HG02973 (cell line): ENCODE results near the gene SYTL4.
"Not testable (repeated sequence)": the region's sequence is repeated elsewhere in the genome, so short reads cannot be mapped to it uniquely, and the experiment has no call there.

ENCODE experiments used
- ATAC-seq: cut with Tn5 transposase; IDR thresholded peaks from one replicate; pipeline ENCODE4 v1.9.1; 2021; ENCODE audit warnings: moderate library complexity; ENCODE audit not compliant: unreplicated experiment

Gene SYTL4

DNA sequence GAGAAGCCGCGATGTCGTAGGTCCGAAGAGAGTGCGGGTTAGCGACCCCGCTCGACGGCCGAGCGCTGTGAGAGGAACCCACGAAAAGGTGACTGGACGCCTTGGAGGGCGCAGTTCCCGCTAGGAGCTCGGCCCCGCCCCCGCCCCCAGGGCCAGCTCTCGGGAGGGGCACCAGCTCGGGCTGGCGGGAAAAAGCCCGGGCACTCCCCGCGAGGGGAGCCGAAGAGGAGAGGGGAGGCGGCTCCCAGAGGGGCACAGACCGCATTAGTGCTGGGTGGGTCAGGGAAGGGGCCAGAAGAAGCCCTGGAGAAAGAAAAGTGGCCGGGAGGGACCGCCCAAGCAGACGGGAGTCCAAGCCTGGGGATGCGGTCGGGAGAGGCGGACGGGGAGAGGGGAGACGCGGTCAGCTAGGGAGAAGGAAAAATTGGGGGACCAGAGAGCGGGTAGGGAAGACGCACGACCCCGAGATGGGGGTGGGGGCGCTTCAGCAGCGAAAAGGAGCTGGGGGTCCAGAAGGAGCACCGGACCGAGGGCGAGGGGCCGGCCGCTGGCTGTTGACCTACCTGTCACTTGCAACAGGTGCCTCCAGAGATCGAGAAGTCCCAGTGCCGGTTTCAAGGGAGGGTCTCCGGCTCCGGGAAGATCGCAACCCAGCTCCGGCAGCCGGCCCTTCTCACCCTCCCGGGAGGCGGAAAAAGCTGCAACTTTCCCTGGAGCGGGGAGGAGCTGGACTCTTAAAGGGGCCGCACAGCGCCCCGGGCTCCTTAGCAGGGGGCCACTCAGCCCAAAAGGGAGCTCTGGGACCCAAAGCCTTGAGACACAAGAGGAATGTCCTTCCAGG, at the start of gene SYTL4:
SYTL4 (minus strand) TSS at position 681 of the 841 bp plus-strand sequence. CDS start 30,084 bp downstream, outside the sequence.
- no peak for ATAC-seq

- ATAC-seq, result not testable (repeated sequence)
These were observed 37.5 kb upstream of the SYTL4 start for GRCh38 chrX:100769439-100769838.

DNA sequence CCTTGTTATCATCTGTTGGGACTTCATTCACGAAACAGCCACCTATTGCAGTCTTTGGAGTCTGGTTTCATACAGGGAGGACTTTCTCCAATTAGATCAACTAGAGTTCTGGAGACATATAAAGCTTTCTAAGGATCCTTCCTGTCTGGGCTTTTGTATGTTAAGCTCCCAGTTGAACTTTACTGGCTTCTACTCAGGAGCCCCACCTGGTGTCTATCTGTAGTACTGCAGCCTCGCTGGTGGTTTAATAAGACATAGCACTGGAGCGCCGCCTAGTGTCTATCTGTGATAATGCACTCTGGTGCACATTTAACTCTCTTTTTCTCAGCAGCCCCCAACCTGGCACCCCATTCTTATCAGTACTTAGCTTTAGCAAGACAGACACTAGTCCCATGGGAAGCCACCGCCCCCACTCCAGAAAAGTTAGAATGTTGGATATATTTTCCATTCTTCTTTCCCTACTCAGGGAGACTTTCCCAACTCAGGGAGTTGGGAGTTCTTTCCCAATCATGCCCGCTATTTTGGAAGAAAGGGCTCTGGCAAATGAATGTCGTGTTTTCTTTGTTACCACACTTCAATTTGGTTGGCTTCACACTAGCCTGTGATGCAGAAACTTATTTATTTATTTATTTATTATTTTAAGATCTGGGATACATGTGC, 36.9 kb upstream of the SYTL4 start:
- ATAC-seq, result no peak

- ATAC-seq, result no peak
These were observed 19.0 kb upstream of the SYTL4 start for GRCh38 chrX:100750883-100751282.

GRCh38 chrX:100748108-100748507, 16.2 kb upstream of the SYTL4 start:
- no peak for ATAC-seq

DNA sequence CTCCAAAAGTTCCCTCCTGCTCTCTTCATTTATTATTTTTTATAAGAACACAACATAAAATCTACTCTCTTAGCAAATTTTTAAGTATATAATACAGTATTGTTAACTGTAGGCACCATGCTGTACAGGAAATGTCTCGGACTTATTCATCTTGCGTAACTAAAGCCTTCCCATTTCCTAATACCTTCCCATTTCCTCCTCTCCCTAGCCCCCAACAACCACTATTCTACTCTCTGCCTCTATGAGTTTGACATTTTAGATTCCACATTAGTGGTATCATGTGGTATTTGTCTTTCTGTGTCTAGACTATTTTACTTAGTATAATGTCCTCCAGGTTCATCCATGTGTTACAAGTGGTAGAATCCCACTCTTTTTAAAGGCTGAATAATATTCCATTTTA, 15.8 kb upstream of the SYTL4 start:
- ATAC-seq, result no peak

DNA sequence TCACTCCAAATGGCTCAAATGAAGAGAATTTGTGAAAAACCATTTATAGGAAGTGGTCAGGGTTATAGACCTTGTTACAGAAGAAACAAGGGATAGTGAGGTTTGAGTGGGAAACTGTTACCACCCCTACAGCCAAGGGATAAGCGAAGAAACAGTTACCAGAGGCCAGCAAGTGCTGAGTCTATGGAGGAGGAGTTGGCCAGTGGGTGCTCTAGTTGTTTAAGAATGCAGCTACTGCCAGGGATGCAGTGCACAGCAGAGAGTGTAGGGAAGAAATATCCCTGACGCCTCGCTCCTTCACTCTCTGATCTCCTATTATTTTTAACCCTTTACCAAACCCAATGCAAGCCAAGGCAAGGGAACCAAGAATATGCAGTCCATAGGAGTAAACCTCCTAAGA, 15.2 kb upstream of the SYTL4 start:
- ATAC-seq, result no peak

DNA sequence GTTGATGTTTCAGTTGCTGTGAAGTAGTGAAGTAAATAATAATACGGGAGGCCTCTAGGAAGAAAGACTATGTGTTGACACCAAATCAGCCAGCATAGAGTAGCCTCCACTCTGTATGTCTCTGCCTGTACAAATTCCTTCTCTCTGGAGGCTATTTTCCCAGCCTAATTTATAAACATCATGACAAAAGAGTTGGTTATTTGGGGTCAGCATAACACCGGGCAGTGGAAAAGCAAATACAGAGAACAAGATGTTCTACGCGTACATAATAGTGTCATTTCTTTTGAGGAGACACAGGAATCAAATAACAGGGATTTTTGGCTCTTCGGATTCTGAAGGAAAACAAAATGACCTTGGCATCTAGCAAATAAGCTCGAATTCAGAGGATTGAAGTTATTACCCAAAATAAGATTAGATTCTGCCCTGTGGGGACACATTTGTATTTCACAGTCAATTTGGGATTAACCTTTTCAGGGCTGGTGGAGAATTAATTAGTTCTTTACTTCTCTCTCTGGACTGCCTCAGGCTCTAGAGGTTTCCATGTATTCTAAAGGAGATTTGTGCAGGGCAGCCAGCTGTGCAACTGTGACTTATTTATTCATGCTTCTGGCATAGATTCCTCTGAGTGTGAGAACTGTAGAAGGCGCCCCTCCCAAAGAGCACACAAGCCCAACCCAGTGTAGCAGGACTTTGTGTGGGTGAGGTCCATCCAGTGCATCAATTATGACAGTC, 14.1 kb upstream of the SYTL4 start:
- ATAC-seq, result no peak

- ATAC-seq, result no peak
These were observed 13.3 kb upstream of the SYTL4 start for GRCh38 chrX:100745205-100745604.

DNA sequence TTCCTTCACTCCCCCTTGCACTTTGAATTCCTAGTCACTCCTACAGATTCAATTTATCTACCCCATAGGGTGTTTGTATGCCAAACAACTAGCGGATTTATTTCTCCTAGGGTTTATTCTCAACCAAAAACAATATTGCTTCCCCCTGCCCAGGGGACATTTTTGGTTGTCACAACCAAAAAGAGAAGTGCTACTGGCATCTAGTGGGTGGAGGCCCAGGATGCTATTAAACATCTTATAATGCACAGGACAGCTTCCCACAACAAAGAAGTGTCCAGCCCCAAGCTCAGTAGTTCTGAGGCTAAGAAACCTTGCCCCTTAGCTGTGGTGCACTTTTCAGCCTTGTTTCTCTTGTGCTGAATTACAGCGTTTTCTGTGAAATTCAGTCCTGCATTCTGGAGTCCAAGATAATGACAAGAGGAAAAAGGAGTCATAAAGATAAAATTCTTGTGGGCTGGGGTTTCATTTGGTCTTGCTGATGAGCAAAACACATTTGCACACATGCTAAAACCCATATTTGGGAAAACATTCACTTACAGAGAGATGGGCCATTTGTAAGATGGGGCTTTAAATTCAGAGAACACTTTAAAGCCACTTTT, 11.2 kb upstream of the SYTL4 start:
- no peak for ATAC-seq

GRCh38 chrX:100724006-100724405, 7.9 kb downstream of the SYTL4 start:
- ATAC-seq, result not testable (repeated sequence)

GRCh38 chrX:100721328-100721727, 10.6 kb downstream of the SYTL4 start:
- ATAC-seq, result no peak

DNA sequence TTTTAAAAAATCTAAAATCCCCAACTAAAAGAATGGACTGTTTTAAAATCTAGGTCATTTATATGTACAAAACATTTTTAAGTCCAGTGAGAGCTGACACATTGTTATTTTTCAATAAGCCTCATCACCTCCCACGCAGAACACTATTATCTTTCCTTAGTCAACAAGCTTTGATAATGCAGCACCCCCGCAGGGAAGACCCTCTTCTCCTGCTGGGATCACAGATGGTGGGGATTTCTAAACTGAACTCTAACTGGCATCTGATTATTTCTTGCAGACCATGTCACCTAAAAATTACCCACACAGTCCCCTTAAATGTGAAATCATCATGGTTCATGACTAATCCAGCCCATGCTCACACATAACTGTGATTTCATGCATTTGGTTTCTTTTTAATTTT, 11.6 kb downstream of the SYTL4 start:
- no peak for ATAC-seq

DNA sequence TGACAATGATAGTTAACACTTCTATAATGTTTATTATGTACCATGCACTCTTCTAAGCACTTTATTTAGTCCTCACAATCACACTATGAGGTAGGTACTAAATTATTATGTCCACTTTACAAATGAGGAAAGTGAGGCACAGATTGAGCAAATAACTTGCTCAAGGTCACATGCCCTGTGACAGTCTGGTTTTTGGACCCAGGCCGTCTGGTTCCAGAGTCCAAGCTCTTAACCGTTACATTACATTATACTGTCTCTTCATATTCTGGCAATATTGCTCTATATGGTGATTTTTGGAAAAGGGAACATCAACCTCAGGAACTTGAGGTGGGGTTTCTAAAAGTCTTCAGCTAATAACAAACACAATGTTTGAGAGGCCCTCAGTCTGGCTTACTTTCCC, 12.8 kb downstream of the SYTL4 start:
- ATAC-seq, result no peak

GRCh38 chrX:100717363-100717762, 14.6 kb downstream of the SYTL4 start:
- no peak for ATAC-seq

DNA sequence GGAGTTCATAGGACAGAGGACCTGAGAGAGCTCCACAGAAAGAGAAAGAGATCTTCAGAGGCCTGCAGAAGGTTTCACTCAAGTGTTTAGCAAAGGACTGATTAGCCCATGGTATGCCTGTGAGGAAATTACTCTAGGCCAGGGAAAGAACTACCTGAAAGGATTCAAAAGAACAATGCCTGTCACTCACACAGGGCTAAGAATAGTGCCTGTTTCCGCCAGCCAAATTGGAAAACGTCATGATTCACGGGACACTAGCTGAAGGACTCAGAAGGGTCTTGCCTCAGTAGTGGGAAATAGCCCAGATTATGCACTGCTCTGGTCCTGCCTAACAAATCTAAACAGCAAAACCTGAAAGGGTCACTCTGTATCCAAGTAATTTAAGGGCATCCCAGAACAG, 21.1 kb downstream of the SYTL4 start:
- no peak for ATAC-seq

GRCh38 chrX:100704581-100705203, 27.2 kb downstream of the SYTL4 start:
- ATAC-seq, result no peak

- no peak for ATAC-seq
These were observed 31.1 kb downstream of the SYTL4 start for GRCh38 chrX:100700809-100701208.

GRCh38 chrX:100698551-100698950, 33.4 kb downstream of the SYTL4 start:
- ATAC-seq, result no peak

- ATAC-seq, result no peak
These were observed 35.1 kb downstream of the SYTL4 start for GRCh38 chrX:100696699-100697351.
